PFSK-1 (cell line): ENCODE data around the gene CACNB1.

Source experiments
- POLR2AphosphoS5 ChIP-seq: IDR thresholded peaks from 2 replicates; pipeline ENCODE4 v1.6.1; 2012; ENCODE audit warnings: low read depth, mild to moderate bottlenecking, control low read depth, low read length, moderate library complexity
- TF ChIP-seq, protein P1 (sequence below), 2 experiments: IDR thresholded peaks; 2 replicates each; pipeline versions ENCODE4 v1.6.1 to v1.8.0; 2011 to 2012; ENCODE audit warnings: low read depth in 2 of 2, low read length in 2 of 2, control low read depth in 1 of 2, inconsistent platforms in 1 of 2, mild to moderate bottlenecking in 1 of 2, moderate library complexity in 1 of 2; ENCODE audit not compliant: insufficient read depth in 1 of 2

DNA sequence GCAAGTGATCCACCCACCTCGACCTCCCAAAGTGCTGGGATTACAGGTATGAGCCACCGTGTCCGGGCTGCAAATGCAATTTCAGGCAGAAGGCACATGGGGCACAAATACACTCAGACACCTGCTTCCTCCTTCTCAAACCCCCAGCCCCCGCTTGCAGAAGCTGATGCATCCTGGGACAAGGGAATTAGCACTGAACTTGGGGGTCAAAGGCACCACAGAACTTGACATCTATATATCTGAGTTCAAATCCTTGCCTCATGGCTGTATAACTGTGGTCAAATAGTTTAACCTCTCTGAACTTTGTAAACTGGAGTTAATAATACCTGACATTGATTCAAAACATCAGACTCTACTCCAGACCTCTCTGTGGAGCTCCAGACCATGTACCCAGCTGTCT lies 27.4 kb downstream of the CACNB1 start:
- TF ChIP-seq, protein P1, sequence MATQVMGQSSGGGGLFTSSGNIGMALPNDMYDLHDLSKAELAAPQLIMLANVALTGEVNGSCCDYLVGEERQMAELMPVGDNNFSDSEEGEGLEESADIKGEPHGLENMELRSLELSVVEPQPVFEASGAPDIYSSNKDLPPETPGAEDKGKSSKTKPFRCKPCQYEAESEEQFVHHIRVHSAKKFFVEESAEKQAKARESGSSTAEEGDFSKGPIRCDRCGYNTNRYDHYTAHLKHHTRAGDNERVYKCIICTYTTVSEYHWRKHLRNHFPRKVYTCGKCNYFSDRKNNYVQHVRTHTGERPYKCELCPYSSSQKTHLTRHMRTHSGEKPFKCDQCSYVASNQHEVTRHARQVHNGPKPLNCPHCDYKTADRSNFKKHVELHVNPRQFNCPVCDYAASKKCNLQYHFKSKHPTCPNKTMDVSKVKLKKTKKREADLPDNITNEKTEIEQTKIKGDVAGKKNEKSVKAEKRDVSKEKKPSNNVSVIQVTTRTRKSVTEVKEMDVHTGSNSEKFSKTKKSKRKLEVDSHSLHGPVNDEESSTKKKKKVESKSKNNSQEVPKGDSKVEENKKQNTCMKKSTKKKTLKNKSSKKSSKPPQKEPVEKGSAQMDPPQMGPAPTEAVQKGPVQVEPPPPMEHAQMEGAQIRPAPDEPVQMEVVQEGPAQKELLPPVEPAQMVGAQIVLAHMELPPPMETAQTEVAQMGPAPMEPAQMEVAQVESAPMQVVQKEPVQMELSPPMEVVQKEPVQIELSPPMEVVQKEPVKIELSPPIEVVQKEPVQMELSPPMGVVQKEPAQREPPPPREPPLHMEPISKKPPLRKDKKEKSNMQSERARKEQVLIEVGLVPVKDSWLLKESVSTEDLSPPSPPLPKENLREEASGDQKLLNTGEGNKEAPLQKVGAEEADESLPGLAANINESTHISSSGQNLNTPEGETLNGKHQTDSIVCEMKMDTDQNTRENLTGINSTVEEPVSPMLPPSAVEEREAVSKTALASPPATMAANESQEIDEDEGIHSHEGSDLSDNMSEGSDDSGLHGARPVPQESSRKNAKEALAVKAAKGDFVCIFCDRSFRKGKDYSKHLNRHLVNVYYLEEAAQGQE (IDR thresholded peaks at IDR 0.05; ENCODE audit: insufficient read depth in 1 of 2, low read depth in 2 of 2, low read length in 2 of 2), result no peak
- no peak for TF ChIP-seq POLR2AphosphoS5
